GM12875 (cell line): ENCODE results near the gene LPP.

Source experiments
- H3K4me3 ChIP-seq: one replicate; pipeline ENCODE4 v1.5.1; 2011; ENCODE audit warnings: low read depth, low read length, control low read depth
- CTCF ChIP-seq: IDR thresholded peaks from 2 replicates; pipeline ENCODE4 v1.5.1; 2011; ENCODE audit warnings: low read depth, mild to moderate bottlenecking, control low read depth, inconsistent platforms, low read length, moderate library complexity, borderline replicate concordance; ENCODE audit not compliant: insufficient read depth

The LPP gene

DNA sequence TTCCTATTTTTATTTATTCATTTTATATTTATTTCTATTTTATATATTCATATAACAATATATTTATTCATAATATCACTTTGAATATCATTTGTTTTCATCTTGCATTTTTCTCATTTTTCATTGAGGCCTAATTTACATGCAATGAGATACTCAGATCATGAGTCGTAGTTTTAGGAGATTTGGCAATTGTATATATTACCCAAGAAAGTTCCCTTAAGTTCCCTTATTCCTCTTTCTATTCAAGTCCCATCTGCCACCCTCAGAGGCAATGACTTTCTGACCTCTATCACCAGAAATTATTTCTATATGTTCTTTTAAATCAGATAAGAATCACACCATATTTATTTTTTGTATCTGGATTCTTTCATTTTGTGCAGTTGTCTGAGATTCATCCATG is 688.7 kb downstream of the LPP start:
- no peak for TF ChIP-seq CTCF

DNA sequence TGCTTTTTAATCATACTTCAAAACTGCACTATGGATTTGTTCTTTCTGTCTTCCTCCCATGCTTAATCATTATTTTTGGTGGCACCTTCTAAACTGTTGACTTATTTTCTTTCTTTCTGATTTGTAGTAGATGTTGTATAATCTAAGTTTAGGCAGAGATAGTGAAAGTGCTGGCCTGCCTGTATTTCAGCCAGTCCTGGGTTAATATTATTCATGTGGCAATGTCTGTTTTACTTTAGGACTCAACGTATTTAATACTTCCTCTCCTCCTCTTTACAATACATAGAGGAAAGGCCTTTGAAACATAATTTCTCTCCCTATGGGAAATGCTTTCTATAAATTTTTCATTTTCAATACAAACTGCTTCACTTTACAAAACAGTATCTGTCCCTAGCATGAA is 690.1 kb downstream of the LPP start:
- no peak overlapping the region for H3K4me3 ChIP-seq
- TF ChIP-seq CTCF: no peak

More for the DNA sequence above, 688.7 kb downstream of the LPP start:
- no peak overlapping the region for H3K4me3 ChIP-seq

GRCh38 chr3:188845514-188845913 is 691.6 kb downstream of the LPP start:
- no peak overlapping the region for H3K4me3 ChIP-seq
- no peak for TF ChIP-seq CTCF

DNA sequence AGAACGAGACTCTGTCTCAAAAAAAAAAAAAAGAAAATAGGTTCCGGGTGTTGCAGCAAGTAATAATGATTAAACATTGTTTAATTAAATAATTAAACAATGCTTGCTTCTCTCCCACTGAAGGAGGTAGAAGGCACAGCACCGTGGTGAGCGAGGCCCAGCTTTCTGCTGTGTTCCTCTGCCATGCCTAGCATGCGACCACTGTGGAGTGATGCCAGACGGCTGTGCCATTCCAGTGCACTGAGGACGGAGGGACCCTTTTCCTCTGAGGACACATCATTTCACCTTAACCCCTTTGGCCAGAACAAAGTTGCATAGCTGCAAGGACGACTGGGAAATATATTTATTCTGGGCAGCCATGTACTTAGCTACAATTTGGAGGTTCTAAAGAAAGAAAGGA is 695.0 kb downstream of the LPP start:
- no peak overlapping the region for H3K4me3 ChIP-seq
- TF ChIP-seq CTCF: no peak

GRCh38 chr3:188853856-188854771 is 700.2 kb downstream of the LPP start:
- TF ChIP-seq CTCF: no peak
- H3K4me3 ChIP-seq: no peak overlapping the region

GRCh38 chr3:188854772-188855149 is 700.8 kb downstream of the LPP start:
- no peak for TF ChIP-seq CTCF
- H3K4me3 ChIP-seq: no peak overlapping the region

GRCh38 chr3:188855675-188856074 is 701.7 kb downstream of the LPP start:
- TF ChIP-seq CTCF: no peak

More at GRCh38 chr3:188855675-188856074, 701.7 kb downstream of the LPP start:
- no peak overlapping the region for H3K4me3 ChIP-seq
